SK-N-SH treated with all-trans-retinoic acid at 6 μM for 48 hours (cell line): ENCODE data around the gene SLC2A8.

Experiments used
- ATAC-seq: fragments of 200-7000 bp; cut with Tn5 transposase; 3 replicates; pipeline ENCODE4 v1.9.1; 2020; ENCODE audit warnings: mild to moderate bottlenecking, moderate library complexity
- ARNTL ChIP-seq: fragments of 450-650 bp; formaldehyde crosslinking; IDR thresholded peaks from 2 replicates; pipeline ENCODE4 v1.5.0; 2020; ENCODE audit warnings: low read depth, mild to moderate bottlenecking, moderate library complexity, borderline replicate concordance
- BACH2 ChIP-seq: fragments of 250-450 bp; sonication (Bioruptor Pico); IDR thresholded peaks from 2 replicates; pipeline ENCODE4 v1.9.0; 2021; ENCODE audit warnings: mild to moderate bottlenecking, borderline replicate concordance
- CSDC2 ChIP-seq: fragments of 250-450 bp; sonication (Bioruptor Pico); IDR thresholded peaks from 2 replicates; pipeline ENCODE4 v1.5.0; 2020; ENCODE audit warnings: mild to moderate bottlenecking, moderate library complexity
- CSRNP3 ChIP-seq: fragments of 250-450 bp; sonication (Bioruptor Pico); IDR thresholded peaks from 2 replicates; pipeline ENCODE4 v1.5.1; 2021; ENCODE audit warnings: mild to moderate bottlenecking, moderate library complexity
- ESRRG ChIP-seq: fragments of 250-450 bp; sonication (Bioruptor Pico); IDR thresholded peaks from 2 replicates; pipeline ENCODE4 v1.6.1; 2021; ENCODE audit warnings: mild to moderate bottlenecking
- GLIS3 ChIP-seq: fragments of 250-450 bp; sonication (Bioruptor Pico); IDR thresholded peaks from 2 replicates; pipeline ENCODE4 v1.5.0; 2020; ENCODE audit warnings: mild to moderate bottlenecking, moderate library complexity
- ISL1 ChIP-seq: fragments of 250-450 bp; sonication (Bioruptor Pico); IDR thresholded peaks from 2 replicates; pipeline ENCODE4 v2.1.2; 2022; ENCODE audit warnings: mild to moderate bottlenecking, moderate library complexity
- OSR1 ChIP-seq: fragments of 250-450 bp; sonication (Bioruptor Pico); IDR thresholded peaks from 2 replicates; pipeline ENCODE4 v1.8.0; 2022; ENCODE audit warnings: moderate library complexity, mild to moderate bottlenecking, inconsistent platforms
- PATZ1 ChIP-seq: fragments of 250-450 bp; sonication (Bioruptor Pico); IDR thresholded peaks from 2 replicates; pipeline ENCODE4 v1.8.0; 2020; ENCODE audit warnings: mild to moderate bottlenecking, moderate library complexity, borderline replicate concordance
- POU6F1 ChIP-seq: fragments of 250-450 bp; sonication (Bioruptor Pico); IDR thresholded peaks from 2 replicates; pipeline ENCODE4 v1.8.0; 2021; ENCODE audit warnings: low read depth, mild to moderate bottlenecking, moderate library complexity, borderline replicate concordance
- PPARA ChIP-seq: fragments of 250-450 bp; sonication (Bioruptor Pico); IDR thresholded peaks from 2 replicates; pipeline ENCODE4 v1.5.0; 2020; ENCODE audit warnings: mild to moderate bottlenecking, borderline replicate concordance
- RARB ChIP-seq: fragments of 250-450 bp; sonication (Bioruptor Pico); IDR thresholded peaks from 2 replicates; pipeline ENCODE4 v1.8.0; 2021; ENCODE audit warnings: mild to moderate bottlenecking, moderate library complexity
- SNAI2 ChIP-seq: fragments of 250-450 bp; sonication (Bioruptor Pico); IDR thresholded peaks from 2 replicates; pipeline ENCODE4 v1.5.0; 2020; ENCODE audit warnings: mild to moderate bottlenecking, moderate library complexity
- TCF4 ChIP-seq: fragments of 250-450 bp; sonication (Bioruptor Pico); IDR thresholded peaks from 2 replicates; pipeline ENCODE4 v1.8.0; 2021; ENCODE audit warnings: mild to moderate bottlenecking, moderate library complexity, borderline replicate concordance
- TOX ChIP-seq: fragments of 250-450 bp; sonication (Bioruptor Pico); IDR thresholded peaks from 2 replicates; pipeline ENCODE4 v1.8.0; 2021; ENCODE audit warnings: mild to moderate bottlenecking, moderate library complexity, borderline replicate concordance
- TSHZ2 ChIP-seq: fragments of 250-450 bp; sonication (Bioruptor Pico); IDR thresholded peaks from 2 replicates; pipeline ENCODE4 v1.5.0; 2020; ENCODE audit warnings: mild to moderate bottlenecking, moderate library complexity
- ZC3H10 ChIP-seq: fragments of 250-450 bp; sonication (Bioruptor Pico); IDR thresholded peaks from 2 replicates; pipeline ENCODE4 v1.5.1; 2021; ENCODE audit warnings: mild to moderate bottlenecking, moderate library complexity
- ZFP3 ChIP-seq: fragments of 250-450 bp; sonication (Bioruptor Pico); IDR thresholded peaks from 2 replicates; pipeline ENCODE4 v1.5.0; 2020; ENCODE audit warnings: mild to moderate bottlenecking, moderate library complexity
- ZFP30 ChIP-seq: fragments of 450-650 bp; formaldehyde crosslinking; IDR thresholded peaks from 2 replicates; pipeline ENCODE4 v1.5.0; 2022; ENCODE audit warnings: mild to moderate bottlenecking, moderate library complexity
- ZNF565 ChIP-seq: fragments of 450-650 bp; formaldehyde crosslinking; conservative IDR thresholded peaks from 2 replicates; pipeline ENCODE4 v1.5.0; 2020; ENCODE audit warnings: low read depth, mild to moderate bottlenecking, moderate library complexity
- ZNF70 ChIP-seq: fragments of 450-650 bp; formaldehyde crosslinking; IDR thresholded peaks from 2 replicates; pipeline ENCODE4 v1.5.0; 2020; ENCODE audit warnings: mild to moderate bottlenecking, moderate library complexity
- ZNF8 ChIP-seq: fragments of 450-650 bp; formaldehyde crosslinking; IDR thresholded peaks from 2 replicates; pipeline ENCODE4 v1.5.0; 2020; ENCODE audit warnings: mild to moderate bottlenecking, moderate library complexity

SLC2A8 gene

GRCh38 chr9:127396253-127396807 is 639 bp upstream of the SLC2A8 start:
- TF ChIP-seq TSHZ2 (CRISPR knock-in tag) (no peak), TCF4 (no peak), ESRRG (no peak), ZNF565 (CRISPR knock-in tag) (no peak), ISL1 (CRISPR knock-in tag) (no peak), ZC3H10 (CRISPR knock-in tag) (no peak), RARB (CRISPR knock-in tag) (no peak), POU6F1 (CRISPR knock-in tag) (no peak), CSDC2 (no peak), BACH2 (no peak), ZNF70 (CRISPR knock-in tag) (no peak), ZFP30 (CRISPR knock-in tag) (no peak)
- ATAC-seq: peak; percentile 26

GRCh38 chr9:127397646-127398274 is 791 bp downstream of the SLC2A8 start:
- ATAC-seq: peak; percentile 21
- no peak for TF ChIP-seq ZFP30 (CRISPR knock-in tag)

- ATAC-seq: no peak
- no peak for TF ChIP-seq CSDC2
- no peak for TF ChIP-seq OSR1
- TF ChIP-seq GLIS3 (CRISPR knock-in tag): no peak
- TF ChIP-seq POU6F1 (CRISPR knock-in tag): no peak
- no peak for TF ChIP-seq PPARA
- TF ChIP-seq SNAI2 (CRISPR knock-in tag): no peak
- TF ChIP-seq ZC3H10 (CRISPR knock-in tag): no peak
- no peak for TF ChIP-seq CSRNP3 (CRISPR knock-in tag)
- TF ChIP-seq BACH2: no peak
- no peak for TF ChIP-seq ZFP3 (CRISPR knock-in tag)
- TF ChIP-seq TOX: no peak
- TF ChIP-seq ISL1 (CRISPR knock-in tag): no peak
- TF ChIP-seq ZNF70 (CRISPR knock-in tag): no peak
- TF ChIP-seq PATZ1 (CRISPR knock-in tag): no peak
- no peak for TF ChIP-seq ZNF565 (CRISPR knock-in tag)
- no peak for TF ChIP-seq ARNTL (CRISPR knock-in tag)
- no peak for TF ChIP-seq ZNF8
- no peak for TF ChIP-seq RARB (CRISPR knock-in tag)
Observed at GRCh38 chr9:127398275-127398647, 1.3 kb downstream of the SLC2A8 start.
